Brain microvascular endothelial cell (primary cell): Measurements from ENCODE around the gene TIGD2.

Experiments used
- DNase-seq: peaks from one replicate; pipeline ENCODE4 v3.0.0-alpha.2; 2020
- H3K27ac ChIP-seq: fragments of 250-450 bp; sonication (Bioruptor Pico); 2 replicates; pipeline ENCODE4 v1.5.1; 2020; ENCODE audit warnings: mild to moderate bottlenecking, moderate library complexity
- H3K27me3 ChIP-seq: fragments of 250-450 bp; sonication (Bioruptor Pico); replicated peaks from 2 replicates; pipeline ENCODE4 v1.5.1; 2020; ENCODE audit warnings: mild to moderate bottlenecking
- H3K36me3 ChIP-seq: fragments of 250-450 bp; sonication (Bioruptor Pico); replicated peaks from 2 replicates; pipeline ENCODE4 v1.5.1; 2020; ENCODE audit warnings: mild to moderate bottlenecking
- H3K4me3 ChIP-seq: 2 replicates; pipeline ENCODE4 v1.5.1; 2011; ENCODE audit warnings: low read depth, mild to moderate bottlenecking, control low read depth, low read length, moderate library complexity
- CTCF ChIP-seq: IDR thresholded peaks from 2 replicates; pipeline ENCODE4 v1.5.1; 2011; ENCODE audit warnings: low read depth, mild to moderate bottlenecking, moderate library complexity, low read length, control low read depth, inconsistent platforms; ENCODE audit errors: missing control alignments
- in situ Hi-C: cut with HindIII; loops from 2 replicates; pipeline ENCODE4 v1.10.0; 2017; ENCODE audit warnings: low sequenced_read_pairs, low pct_ligation_motif_present

Gene TIGD2

GRCh38 chr4:89158884-89159503, 47.7 kb downstream of the TIGD2 start:
- in situ Hi-C loops: no loop called here
- peak; percentile 59 for TF ChIP-seq CTCF
- Histone ChIP-seq H3K4me3 (no peak overlapping the region), H3K27me3 (no peaks in the 10 kb centered on the region), H3K36me3 (no peaks in the 10 kb centered on the region), H3K27ac (no peak overlapping the region)
- DNase-seq: peak; percentile 39

- H3K27ac ChIP-seq: no peak overlapping the region
- H3K4me3 ChIP-seq: no peak overlapping the region
- no peak for TF ChIP-seq CTCF
- no peaks in the 10 kb centered on the region for H3K36me3 ChIP-seq
- no peak for DNase-seq
- in situ Hi-C loops: no loop called here
- no peaks in the 10 kb centered on the region for H3K27me3 ChIP-seq
Observed at GRCh38 chr4:89160806-89161205, 49.5 kb downstream of the TIGD2 start.

DNA sequence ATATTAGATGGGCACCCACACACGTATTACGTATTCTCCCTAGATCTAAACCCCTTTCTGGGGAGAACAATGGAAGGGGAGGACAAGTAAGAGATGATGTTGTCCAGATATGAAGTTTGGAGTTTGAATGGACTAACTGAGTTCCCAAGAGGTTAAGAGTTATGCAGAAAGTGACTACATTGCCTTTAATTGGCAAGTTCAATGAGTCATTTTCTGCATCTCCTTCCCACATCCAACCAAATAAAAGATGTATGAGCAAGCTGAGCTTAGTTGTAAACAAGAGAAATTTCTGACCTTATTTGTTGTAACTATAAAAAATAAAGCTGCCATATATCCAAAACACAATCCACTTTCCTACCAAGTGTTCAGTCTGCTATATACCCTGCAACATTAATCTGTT, 50.5 kb downstream of the TIGD2 start:
- Histone ChIP-seq H3K27ac (no peak overlapping the region), H3K27me3 (no peaks in the 10 kb centered on the region), H3K4me3 (no peak overlapping the region), H3K36me3 (no peaks in the 10 kb centered on the region)
- no peak for DNase-seq
- TF ChIP-seq CTCF: no peak
- in situ Hi-C loops: no loop called here

GRCh38 chr4:89162496-89162895, 51.2 kb downstream of the TIGD2 start:
- Histone ChIP-seq H3K36me3 (no peaks in the 10 kb centered on the region), H3K4me3 (no peak overlapping the region), H3K27ac (no peak overlapping the region), H3K27me3 (no peaks in the 10 kb centered on the region)
- in situ Hi-C loops: no loop called here
- TF ChIP-seq CTCF: no peak
- no peak for DNase-seq

GRCh38 chr4:89162987-89163386, 51.7 kb downstream of the TIGD2 start:
- Histone ChIP-seq H3K4me3 (no peak overlapping the region), H3K36me3 (no peaks in the 10 kb centered on the region), H3K27me3 (no peaks in the 10 kb centered on the region), H3K27ac (no peak overlapping the region)
- no peak for DNase-seq
- in situ Hi-C loops: no loop called here
- no peak for TF ChIP-seq CTCF

DNA sequence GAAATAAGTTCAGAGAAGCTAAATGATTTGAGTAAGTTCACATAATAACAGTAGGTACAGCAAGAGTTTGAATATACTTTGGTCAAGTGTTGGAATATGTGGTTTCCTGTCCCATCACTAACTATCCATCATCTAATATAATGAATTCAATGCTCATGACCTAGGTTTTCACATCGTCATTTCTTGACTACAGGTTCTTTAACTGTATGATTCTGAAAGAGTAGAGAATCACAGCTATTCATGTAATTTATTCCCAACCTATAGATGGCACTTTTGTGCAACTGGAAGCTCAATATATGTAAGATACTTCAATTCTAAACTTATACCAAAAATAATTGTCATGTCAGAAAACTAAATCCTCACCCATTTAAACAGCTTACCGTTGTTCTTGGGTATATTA, 53.1 kb downstream of the TIGD2 start:
- Histone ChIP-seq H3K27me3 (no peaks in the 10 kb centered on the region), H3K27ac (no peak overlapping the region), H3K36me3 (no peaks in the 10 kb centered on the region), H3K4me3 (no peak overlapping the region)
- TF ChIP-seq CTCF: no peak
- DNase-seq: no peak
- in situ Hi-C loops: no loop called here
